Keratinocyte (primary cell): ENCODE measurements around the gene KCNC1. TPM values are rescaled to one million over a fixed set of nuclear protein-coding genes. Genes with fewer than 3 reads are reported as not detected.

Source experiments
- DNase-seq: peaks from one replicate; pipeline ENCODE4 v3.0.0-alpha.2; 2011; ENCODE audit warnings: low read depth, missing footprints, low spot score
- FAIRE-seq: peaks from 2 replicates; lab custom pipeline; 2011; peaks lifted over from hg19 to GRCh38; lab: Jason Lieb, UNC
- H2AFZ ChIP-seq: 2 replicates; pipeline ENCODE4 v1.6.0; 2012; ENCODE audit warnings: low read length, control low read depth, inconsistent platforms; ENCODE audit not compliant: control insufficient read depth
- H3K27ac ChIP-seq: 2 replicates; pipeline ENCODE4 v1.5.1; 2011; ENCODE audit warnings: low read length; ENCODE audit not compliant: control insufficient read depth, insufficient read depth
- H3K27me3 ChIP-seq: 3 replicates; pipeline ENCODE4 v1.6.0; 2011; ENCODE audit warnings: low read length; ENCODE audit not compliant: control insufficient read depth, insufficient read depth; ENCODE audit errors: extremely low read depth
- H3K36me3 ChIP-seq, 2 experiments: 2 replicates in 1 of 2; 3 replicates in 1 of 2; pipeline ENCODE4 v1.5.1; 2011; ENCODE audit warnings: low read length in 2 of 2, mild to moderate bottlenecking in 1 of 2; ENCODE audit not compliant: control insufficient read depth in 2 of 2, insufficient read depth in 2 of 2; ENCODE audit errors: extremely low read depth in 1 of 2
- H3K4me1 ChIP-seq: 3 replicates; pipeline ENCODE4 v1.5.1; 2011; ENCODE audit warnings: low read length; ENCODE audit not compliant: control insufficient read depth, insufficient read depth; ENCODE audit errors: extremely low read depth
- H3K4me2 ChIP-seq: 3 replicates; pipeline ENCODE4 v1.6.0; 2011; ENCODE audit warnings: low read depth, low read length; ENCODE audit not compliant: control insufficient read depth, insufficient read depth; ENCODE audit errors: extremely low read depth
- H3K4me3 ChIP-seq, 3 experiments: fragments of 200-600 bp in 1 of 3; sonication (generic) in 1 of 3; 2 replicates in 2 of 3; 3 replicates in 1 of 3; pipeline ENCODE4 v1.5.1; 2011 to 2016; ENCODE audit warnings: low read length in 3 of 3, mild to moderate bottlenecking in 3 of 3, control low read depth in 2 of 3, inconsistent platforms in 1 of 3, low read depth in 1 of 3, mixed read lengths in 1 of 3, mixed run types in 1 of 3, moderate library complexity in 1 of 3; ENCODE audit not compliant: control insufficient read depth in 2 of 3, insufficient read depth in 2 of 3; ENCODE audit errors: extremely low read depth in 1 of 3
- H3K79me2 ChIP-seq: 2 replicates; pipeline ENCODE4 v1.6.0; 2012; ENCODE audit warnings: low read length; ENCODE audit not compliant: control insufficient read depth, insufficient read depth
- H3K9ac ChIP-seq: 3 replicates; pipeline ENCODE4 v1.6.0; 2011; ENCODE audit warnings: low read length; ENCODE audit not compliant: control insufficient read depth, insufficient read depth; ENCODE audit errors: extremely low read depth
- H3K9me1 ChIP-seq: 3 replicates; pipeline ENCODE4 v1.6.0; 2011; ENCODE audit warnings: low read length; ENCODE audit not compliant: control insufficient read depth, insufficient read depth; ENCODE audit errors: extremely low read depth
- H3K9me3 ChIP-seq: 2 replicates; pipeline ENCODE4 v1.5.1; 2012; ENCODE audit warnings: low read depth, low read length; ENCODE audit not compliant: control insufficient read depth
- H4K20me1 ChIP-seq: 3 replicates; pipeline ENCODE4 v1.6.0; 2011; ENCODE audit warnings: low read length; ENCODE audit not compliant: control insufficient read depth, insufficient read depth; ENCODE audit errors: extremely low read depth
- EZH2 ChIP-seq: IDR thresholded peaks from one replicate; pipeline ENCODE4 v1.6.1; 2012; ENCODE audit warnings: inconsistent platforms, mild to moderate bottlenecking, low read length, moderate library complexity
- dilution Hi-C: fragments of 300-500 bp; cut with MboI; formaldehyde crosslinking; loops from one replicate; pipeline ENCODE4 v1.7.0; 2020; ENCODE audit warnings: low sequenced_read_pairs; ENCODE audit not compliant: extremely low pct_ligation_motif_present
- polyA plus RNA-seq, 5 experiments: library from polyadenylated mRNA; depleted of rRNA in 3 of 5; stranded (reverse) in 3 of 5; stranded (forward) in 1 of 5; unstranded in 1 of 5; fragments of >200 nt; gene quantifications; 1 replicate in 1 of 5; 2 replicates in 3 of 5; 3 replicates in 1 of 5; pipeline versions ENCODE4 v1.2.1 to v1.2.3, GENCODE V29; 2011 to 2012; ENCODE audit warnings: missing spikeins in 2 of 5, low read depth in 1 of 5, low replicate concordance in 1 of 5
- TF ChIP-seq, protein P1 (sequence below), 3 experiments: IDR thresholded peaks in 1 of 3; conservative IDR thresholded peaks in 1 of 3; optimal IDR thresholded peaks in 1 of 3; 2 replicates in 2 of 3; 3 replicates in 1 of 3; pipeline versions ENCODE3 to v1.5.1; 2011; ENCODE audit warnings: low read length in 3 of 3, mild to moderate bottlenecking in 3 of 3, moderate library complexity in 2 of 3, control low read depth in 1 of 3, inconsistent platforms in 1 of 3; ENCODE audit not compliant: insufficient read depth in 2 of 3; ENCODE audit errors: extremely low read depth in 1 of 3

Gene KCNC1
- polyA plus RNA-seq, 1 donor (not counting 4 experiments of a cell fraction or from before 2014, with no cell fraction given), result not detected

DNA sequence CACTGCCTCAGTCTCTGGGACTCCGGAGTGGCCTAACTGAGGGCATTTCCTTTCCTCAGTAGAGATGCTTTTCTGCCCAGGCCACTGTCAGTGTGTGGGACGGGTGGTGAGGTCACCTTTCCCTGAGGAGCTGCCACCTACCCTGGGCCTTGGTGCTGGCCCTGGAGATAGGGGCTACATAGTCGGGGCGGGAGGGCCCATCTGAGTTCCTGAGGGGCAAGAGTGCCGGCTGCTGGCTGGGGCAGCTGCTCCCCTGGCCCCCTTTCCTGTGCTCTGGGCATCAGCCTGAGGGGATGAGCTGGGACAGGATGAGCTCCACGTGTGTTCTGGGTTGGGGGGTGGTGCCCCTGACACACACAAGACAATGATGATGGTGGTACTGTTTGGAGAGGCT lies 5.4 kb downstream of the KCNC1 start:
- no peaks in the 10 kb centered on the region for H3K36me3 ChIP-seq
- no peak overlapping the region for H3K4me3 ChIP-seq
- H3K79me2 ChIP-seq, result no peaks in the 10 kb centered on the region
- H3K9me1 ChIP-seq, result no peaks in the 10 kb centered on the region
- no peak for FAIRE-seq
- DNase-seq, result no peak
- H3K9me3 ChIP-seq, result no peaks in the 10 kb centered on the region
- peaks cover 37% of the 10 kb centered on the region for H3K27me3 ChIP-seq
- no peak overlapping the region for H2AFZ ChIP-seq
- no peaks in the 10 kb centered on the region for H3K4me1 ChIP-seq
- no peak for TF ChIP-seq EZH2
- TF ChIP-seq, protein P1, sequence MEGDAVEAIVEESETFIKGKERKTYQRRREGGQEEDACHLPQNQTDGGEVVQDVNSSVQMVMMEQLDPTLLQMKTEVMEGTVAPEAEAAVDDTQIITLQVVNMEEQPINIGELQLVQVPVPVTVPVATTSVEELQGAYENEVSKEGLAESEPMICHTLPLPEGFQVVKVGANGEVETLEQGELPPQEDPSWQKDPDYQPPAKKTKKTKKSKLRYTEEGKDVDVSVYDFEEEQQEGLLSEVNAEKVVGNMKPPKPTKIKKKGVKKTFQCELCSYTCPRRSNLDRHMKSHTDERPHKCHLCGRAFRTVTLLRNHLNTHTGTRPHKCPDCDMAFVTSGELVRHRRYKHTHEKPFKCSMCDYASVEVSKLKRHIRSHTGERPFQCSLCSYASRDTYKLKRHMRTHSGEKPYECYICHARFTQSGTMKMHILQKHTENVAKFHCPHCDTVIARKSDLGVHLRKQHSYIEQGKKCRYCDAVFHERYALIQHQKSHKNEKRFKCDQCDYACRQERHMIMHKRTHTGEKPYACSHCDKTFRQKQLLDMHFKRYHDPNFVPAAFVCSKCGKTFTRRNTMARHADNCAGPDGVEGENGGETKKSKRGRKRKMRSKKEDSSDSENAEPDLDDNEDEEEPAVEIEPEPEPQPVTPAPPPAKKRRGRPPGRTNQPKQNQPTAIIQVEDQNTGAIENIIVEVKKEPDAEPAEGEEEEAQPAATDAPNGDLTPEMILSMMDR (optimal IDR thresholded peaks at IDR 0.05 in 1 of 3, IDR thresholded peaks at IDR 0.05 in 1 of 3, conservative IDR thresholded peaks at IDR 0.05 in 1 of 3; ENCODE audit: extremely low read depth in 1 of 3, insufficient read depth in 2 of 3, low read length in 3 of 3), result no peak
- no peak overlapping the region for H3K27ac ChIP-seq
- no peak overlapping the region for H3K9ac ChIP-seq
- no peaks in the 10 kb centered on the region for H4K20me1 ChIP-seq
- no peak overlapping the region for H3K4me2 ChIP-seq
- dilution Hi-C loops, result no loop called here

DNA sequence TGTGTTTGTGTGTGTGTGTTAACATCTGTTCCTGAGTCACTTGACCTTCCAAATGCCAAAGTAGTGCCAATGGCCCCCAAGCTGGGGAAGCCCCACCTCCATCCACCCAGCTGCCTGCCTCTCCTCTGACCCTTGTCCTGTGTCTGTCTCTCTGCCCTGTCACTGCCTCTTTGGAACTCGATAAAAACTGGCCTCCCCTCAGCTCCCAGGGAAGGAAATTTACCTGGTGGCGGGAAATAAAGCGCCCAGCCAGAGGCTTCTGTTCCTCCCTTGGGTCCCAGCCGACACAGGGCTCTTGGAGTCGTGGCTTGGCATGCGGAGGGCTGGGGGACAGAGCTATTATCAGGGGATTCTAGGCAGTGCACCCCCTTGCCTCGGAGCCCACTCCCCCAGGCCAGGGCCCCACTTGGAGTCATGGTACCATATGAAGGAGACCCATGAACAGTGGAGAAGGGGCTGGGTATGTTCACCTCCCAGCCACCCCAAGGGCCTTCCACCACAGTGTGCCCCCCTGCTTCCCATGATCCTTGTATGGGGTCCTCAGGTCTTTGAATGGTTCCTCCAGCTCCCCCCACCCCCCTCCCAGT lies 6.2 kb downstream of the KCNC1 start:
- DNase-seq, result no peak
- H2AFZ ChIP-seq, result no peak overlapping the region
- H3K27ac ChIP-seq, result no peak overlapping the region
- peaks cover 29% of the 10 kb centered on the region for H3K27me3 ChIP-seq
- no peak overlapping the region for H3K4me3 ChIP-seq
- H3K9ac ChIP-seq, result no peak overlapping the region
- no peak for FAIRE-seq
- H3K9me1 ChIP-seq, result no peaks in the 10 kb centered on the region
- H4K20me1 ChIP-seq, result no peaks in the 10 kb centered on the region
- no peak overlapping the region for H3K4me2 ChIP-seq
- TF ChIP-seq, protein P1 (optimal IDR thresholded peaks at IDR 0.05 in 1 of 3, IDR thresholded peaks at IDR 0.05 in 1 of 3, conservative IDR thresholded peaks at IDR 0.05 in 1 of 3; ENCODE audit: extremely low read depth in 1 of 3, insufficient read depth in 2 of 3, low read length in 3 of 3), result no peak
- no peak for TF ChIP-seq EZH2
- H3K9me3 ChIP-seq, result no peaks in the 10 kb centered on the region
- dilution Hi-C loops, result no loop called here
- H3K36me3 ChIP-seq, result no peaks in the 10 kb centered on the region
- H3K4me1 ChIP-seq, result no peaks in the 10 kb centered on the region
- H3K79me2 ChIP-seq, result no peaks in the 10 kb centered on the region
